ENCODE results near the gene VASN.
A peak's percentile ranks its signal among the peaks of the same experiment; 100 is the strongest.

Gene VASN

DNA sequence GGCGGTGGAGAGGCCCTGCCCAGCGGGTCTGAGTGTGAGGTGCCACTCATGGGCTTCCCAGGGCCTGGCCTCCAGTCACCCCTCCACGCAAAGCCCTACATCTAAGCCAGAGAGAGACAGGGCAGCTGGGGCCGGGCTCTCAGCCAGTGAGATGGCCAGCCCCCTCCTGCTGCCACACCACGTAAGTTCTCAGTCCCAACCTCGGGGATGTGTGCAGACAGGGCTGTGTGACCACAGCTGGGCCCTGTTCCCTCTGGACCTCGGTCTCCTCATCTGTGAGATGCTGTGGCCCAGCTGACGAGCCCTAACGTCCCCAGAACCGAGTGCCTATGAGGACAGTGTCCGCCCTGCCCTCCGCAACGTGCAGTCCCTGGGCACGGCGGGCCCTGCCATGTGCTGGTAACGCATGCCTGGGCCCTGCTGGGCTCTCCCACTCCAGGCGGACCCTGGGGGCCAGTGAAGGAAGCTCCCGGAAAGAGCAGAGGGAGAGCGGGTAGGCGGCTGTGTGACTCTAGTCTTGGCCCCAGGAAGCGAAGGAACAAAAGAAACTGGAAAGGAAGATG, 11.2 kb downstream of the VASN start:
- peaks cover 13% of the 10 kb centered on the region for H3K79me1 ChIP-seq (ENCODE audit: low read depth, low read length)
- H3K4me2 ChIP-seq (ENCODE audit: insufficient read depth, low read length, poor library complexity, severe bottlenecking), result no peak overlapping the region
- H3K9ac ChIP-seq (ENCODE audit: low read depth, low read length, poor library complexity), result no peak overlapping the region
- H2BK120ac ChIP-seq (ENCODE audit: low read depth, low read length), result no peak overlapping the region
- peak overlapping the region; percentile 74 for H2AK5ac ChIP-seq (ENCODE audit: low read depth, low read length)
- DNase-seq (ENCODE audit: low spot score), result no peak
- H2AFZ ChIP-seq (ENCODE audit: low read length), result no peak overlapping the region
- no peak overlapping the region for H3K4ac ChIP-seq (ENCODE audit: low read length)
- H3K14ac ChIP-seq (ENCODE audit: low read length), result no peak overlapping the region
- no peak overlapping the region for H3K18ac ChIP-seq (ENCODE audit: low read length)
- no peak overlapping the region for H2BK12ac ChIP-seq (ENCODE audit: low read length)
- no peak overlapping the region for H2BK5ac ChIP-seq (ENCODE audit: low read length)
- H3K36me3 ChIP-seq (replicated peaks in 1 of 2; ENCODE audit: control insufficient read depth in 2 of 2, insufficient read depth in 2 of 2, low read length in 2 of 2), result peaks cover 5 to 20% of the 10 kb centered on the region in 2 donors
- WGBS, 2 donors (ENCODE audit: extremely low coverage in 2 of 2, insufficient read length in 2 of 2, insufficient replicate concordance in 1 of 2), result no CpG with 5 or more reads among the region's 21 CpGs
- H3K27ac ChIP-seq (replicated peaks; ENCODE audit: low read length), result no peak overlapping the region
- H3K9me3 ChIP-seq (replicated peaks in 1 of 2; ENCODE audit: control insufficient read depth in 2 of 2, insufficient read depth in 1 of 2, low read depth in 1 of 2, low read length in 2 of 2), result no peaks in the 10 kb centered on the region
- no peak overlapping the region for H4K8ac ChIP-seq (ENCODE audit: low read depth, low read length)
- no peak overlapping the region for H4K91ac ChIP-seq (ENCODE audit: low read depth, low read length, poor library complexity)
- H3K4me1 ChIP-seq (ENCODE audit: control insufficient read depth in 2 of 2, insufficient read depth in 1 of 2, low read depth in 1 of 2, low read length in 2 of 2), result peaks cover 10 to 21% of the 10 kb centered on the region in 2 donors
- H2BK15ac ChIP-seq (ENCODE audit: low read length), result no peak overlapping the region
- H3K4me3 ChIP-seq (ENCODE audit: low read length in 2 of 2), result no peak overlapping the region
- H3K27me3 ChIP-seq (ENCODE audit: control insufficient read depth in 3 of 3, insufficient read depth in 3 of 3, low read depth in 1 of 3, low read length in 3 of 3), result no peaks in the 10 kb centered on the region
- H3K23ac ChIP-seq (ENCODE audit: low read depth, low read length, poor library complexity), result peak overlapping the region; percentile 89

DNA sequence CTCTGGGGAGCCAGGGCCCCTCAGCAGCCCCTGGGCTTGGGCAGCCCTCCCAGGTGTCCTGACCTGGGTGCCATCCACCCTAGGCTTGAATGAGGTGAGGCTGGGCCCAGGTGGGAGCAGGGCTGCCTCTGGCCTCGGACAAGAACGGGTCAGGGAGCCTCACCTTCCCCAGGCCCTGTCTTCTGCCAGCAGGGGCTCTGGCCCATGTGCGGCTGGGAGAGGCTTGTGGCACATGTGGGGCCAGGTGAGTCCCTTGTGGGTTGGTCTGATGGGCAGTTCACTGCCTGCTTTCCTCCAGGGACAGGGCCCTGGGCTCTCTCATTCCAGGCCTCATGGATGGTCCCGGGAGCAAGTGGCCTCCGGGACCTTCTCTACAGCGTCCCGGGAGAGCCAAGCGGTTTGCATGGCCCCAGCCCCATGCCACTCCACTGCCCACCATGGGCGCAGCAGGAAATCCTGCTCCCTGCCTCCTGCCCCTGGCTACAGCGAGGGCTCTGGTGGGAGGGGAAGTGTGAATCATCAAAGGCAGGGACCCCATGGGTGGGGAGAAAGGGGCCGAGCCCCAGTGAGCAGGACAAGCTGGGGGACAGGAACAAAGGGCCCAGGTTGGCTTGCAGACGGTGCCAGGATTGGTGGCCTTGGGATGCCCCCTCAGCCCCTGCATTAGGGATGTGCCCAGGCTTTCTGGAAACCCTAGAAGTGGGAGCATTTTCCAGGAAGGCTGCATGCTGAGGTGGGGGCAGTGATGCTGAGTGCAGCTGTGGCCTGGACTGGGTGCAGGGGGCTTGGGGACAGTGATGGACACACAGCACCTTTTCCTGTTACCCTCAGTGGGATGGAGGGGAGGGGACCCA, 12.2 kb downstream of the VASN start:
- H3K4ac ChIP-seq (ENCODE audit: low read length), result no peak overlapping the region
- no peak overlapping the region for H2BK12ac ChIP-seq (ENCODE audit: low read length)
- no peak overlapping the region for H3K23ac ChIP-seq (ENCODE audit: low read depth, low read length, poor library complexity)
- H2BK5ac ChIP-seq (ENCODE audit: low read length), result no peak overlapping the region
- no peak overlapping the region for H2BK15ac ChIP-seq (ENCODE audit: low read length)
- no peak overlapping the region for H3K14ac ChIP-seq (ENCODE audit: low read length)
- H3K27ac ChIP-seq (replicated peaks; ENCODE audit: low read length), result no peak overlapping the region
- H3K4me3 ChIP-seq (ENCODE audit: low read length in 2 of 2), result peak overlapping the region in 1 of 2 donors; percentile 6
- H3K36me3 ChIP-seq (replicated peaks in 1 of 2; ENCODE audit: control insufficient read depth in 2 of 2, insufficient read depth in 2 of 2, low read length in 2 of 2), result peaks cover 5 to 20% of the 10 kb centered on the region in 2 donors
- H4K8ac ChIP-seq (ENCODE audit: low read depth, low read length), result no peak overlapping the region
- H4K91ac ChIP-seq (ENCODE audit: low read depth, low read length, poor library complexity), result no peak overlapping the region
- DNase-seq (ENCODE audit: low spot score), result no peak
- H3K4me2 ChIP-seq (ENCODE audit: insufficient read depth, low read length, poor library complexity, severe bottlenecking), result no peak overlapping the region
- no CpG with 5 or more reads among the region's 12 CpGs for WGBS, 2 donors (ENCODE audit: extremely low coverage in 2 of 2, insufficient read length in 2 of 2, insufficient replicate concordance in 1 of 2)
- H2AFZ ChIP-seq (ENCODE audit: low read length), result no peak overlapping the region
- H2AK5ac ChIP-seq (ENCODE audit: low read depth, low read length), result peak overlapping the region; percentile 41
- peak overlapping the region; percentile 9 for H3K9ac ChIP-seq (ENCODE audit: low read depth, low read length, poor library complexity)
- H3K18ac ChIP-seq (ENCODE audit: low read length), result peak overlapping the region; percentile 86
- no peaks in the 10 kb centered on the region for H3K27me3 ChIP-seq (ENCODE audit: control insufficient read depth in 3 of 3, insufficient read depth in 3 of 3, low read depth in 1 of 3, low read length in 3 of 3)
- H3K79me1 ChIP-seq (ENCODE audit: low read depth, low read length), result peaks cover 14% of the 10 kb centered on the region
- H2BK120ac ChIP-seq (ENCODE audit: low read depth, low read length), result no peak overlapping the region
- peaks cover 17 to 26% of the 10 kb centered on the region in 2 donors for H3K4me1 ChIP-seq (ENCODE audit: control insufficient read depth in 2 of 2, insufficient read depth in 1 of 2, low read depth in 1 of 2, low read length in 2 of 2)
- no peaks in the 10 kb centered on the region for H3K9me3 ChIP-seq (replicated peaks in 1 of 2; ENCODE audit: control insufficient read depth in 2 of 2, insufficient read depth in 1 of 2, low read depth in 1 of 2, low read length in 2 of 2)

DNA sequence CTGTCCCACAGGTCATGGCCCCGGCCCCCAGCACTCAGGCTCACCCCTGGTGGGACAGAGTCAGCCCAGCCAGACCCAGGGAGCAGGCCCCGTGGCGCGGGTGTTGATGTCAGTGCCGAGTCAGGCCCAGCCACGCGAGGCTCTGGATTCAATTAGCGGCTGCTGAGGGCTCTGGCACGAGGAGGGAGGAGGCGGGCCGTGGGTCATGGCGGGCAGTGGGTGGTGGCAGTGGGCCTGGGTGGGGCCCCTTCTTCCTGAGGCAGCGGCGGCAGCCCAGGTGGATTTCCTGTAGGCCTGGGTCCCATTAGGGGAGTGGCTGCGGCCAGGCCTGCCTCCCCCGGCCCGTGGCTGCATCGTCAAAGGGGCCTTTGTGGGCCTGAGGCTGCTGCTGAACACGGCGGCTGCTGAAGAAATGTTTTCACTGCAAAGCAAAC, 12.9 kb downstream of the VASN start:
- peaks cover 21 to 27% of the 10 kb centered on the region in 2 donors for H3K4me1 ChIP-seq (ENCODE audit: control insufficient read depth in 2 of 2, insufficient read depth in 1 of 2, low read depth in 1 of 2, low read length in 2 of 2)
- H3K9me3 ChIP-seq (replicated peaks in 1 of 2; ENCODE audit: control insufficient read depth in 2 of 2, insufficient read depth in 1 of 2, low read depth in 1 of 2, low read length in 2 of 2), result no peaks in the 10 kb centered on the region
- no CpG with 5 or more reads among the region's 20 CpGs for WGBS, 2 donors (ENCODE audit: extremely low coverage in 2 of 2, insufficient read length in 2 of 2, insufficient replicate concordance in 1 of 2)
- peak overlapping the region; percentile 41 for H2AK5ac ChIP-seq (ENCODE audit: low read depth, low read length)
- H3K18ac ChIP-seq (ENCODE audit: low read length), result peak overlapping the region; percentile 86
- H3K27me3 ChIP-seq (ENCODE audit: control insufficient read depth in 3 of 3, insufficient read depth in 3 of 3, low read depth in 1 of 3, low read length in 3 of 3), result no peaks in the 10 kb centered on the region
- no peak overlapping the region for H2BK120ac ChIP-seq (ENCODE audit: low read depth, low read length)
- no peak overlapping the region for H3K4me3 ChIP-seq (ENCODE audit: low read length in 2 of 2)
- no peak overlapping the region for H3K4me2 ChIP-seq (ENCODE audit: insufficient read depth, low read length, poor library complexity, severe bottlenecking)
- DNase-seq (ENCODE audit: low spot score), result no peak
- H3K14ac ChIP-seq (ENCODE audit: low read length), result peak overlapping the region; percentile 31
- H2BK15ac ChIP-seq (ENCODE audit: low read length), result no peak overlapping the region
- H2AFZ ChIP-seq (ENCODE audit: low read length), result no peak overlapping the region
- H2BK5ac ChIP-seq (ENCODE audit: low read length), result no peak overlapping the region
- H4K91ac ChIP-seq (ENCODE audit: low read depth, low read length, poor library complexity), result no peak overlapping the region
- peaks cover 5 to 20% of the 10 kb centered on the region in 2 donors for H3K36me3 ChIP-seq (replicated peaks in 1 of 2; ENCODE audit: control insufficient read depth in 2 of 2, insufficient read depth in 2 of 2, low read length in 2 of 2)
- H3K23ac ChIP-seq (ENCODE audit: low read depth, low read length, poor library complexity), result no peak overlapping the region
- no peak overlapping the region for H3K9ac ChIP-seq (ENCODE audit: low read depth, low read length, poor library complexity)
- no peak overlapping the region for H3K4ac ChIP-seq (ENCODE audit: low read length)
- no peak overlapping the region for H2BK12ac ChIP-seq (ENCODE audit: low read length)
- no peak overlapping the region for H4K8ac ChIP-seq (ENCODE audit: low read depth, low read length)
- H3K27ac ChIP-seq (replicated peaks; ENCODE audit: low read length), result no peak overlapping the region
- peaks cover 14% of the 10 kb centered on the region for H3K79me1 ChIP-seq (ENCODE audit: low read depth, low read length)
